Measurements from ENCODE around the gene ELOB.

ELOB gene

DNA sequence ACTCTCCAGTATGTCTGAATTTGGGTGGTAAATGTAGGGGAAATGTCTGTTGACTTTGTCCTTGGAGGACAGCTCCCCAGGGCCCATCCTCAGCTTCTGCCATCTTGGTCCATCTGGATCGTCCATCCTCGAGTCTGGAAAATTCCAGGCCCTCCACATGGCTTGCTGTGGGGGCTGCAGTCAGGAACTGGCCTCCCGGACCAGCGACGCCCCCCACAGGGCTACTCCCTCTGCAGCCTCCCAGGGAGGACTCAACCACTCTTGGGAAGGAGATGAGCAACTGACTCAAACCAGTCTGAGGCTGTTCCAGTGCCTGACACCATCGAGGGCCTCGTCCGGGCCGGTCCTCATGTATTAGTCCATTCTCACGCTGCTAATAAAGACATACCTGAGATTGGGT lies 47.5 kb upstream of the ELOB start:
- no peaks in the 10 kb centered on the region for H3K27me3 ChIP-seq (ENCODE audit: insufficient read depth, low read length, poor library complexity, severe bottlenecking)
- H3K4me1 ChIP-seq (ENCODE audit: insufficient read depth, low read length, poor library complexity, severe bottlenecking): no peaks in the 10 kb centered on the region
- no peaks in the 10 kb centered on the region for H3K9me3 ChIP-seq (ENCODE audit: insufficient read depth, low read depth, low read length)
- H2AFZ ChIP-seq (ENCODE audit: low read length): no peak overlapping the region
- no peak overlapping the region for H3K4me2 ChIP-seq (ENCODE audit: low read depth, low read length, poor library complexity, severe bottlenecking)
- H3K9me2 ChIP-seq (replicated peaks; ENCODE audit: low read depth, low read length): no peaks in the 10 kb centered on the region
- TF ChIP-seq EZH2phosphoT487 (IDR thresholded peaks at IDR 0.05; ENCODE audit: borderline replicate concordance): no peak
- TF ChIP-seq, protein P1, sequence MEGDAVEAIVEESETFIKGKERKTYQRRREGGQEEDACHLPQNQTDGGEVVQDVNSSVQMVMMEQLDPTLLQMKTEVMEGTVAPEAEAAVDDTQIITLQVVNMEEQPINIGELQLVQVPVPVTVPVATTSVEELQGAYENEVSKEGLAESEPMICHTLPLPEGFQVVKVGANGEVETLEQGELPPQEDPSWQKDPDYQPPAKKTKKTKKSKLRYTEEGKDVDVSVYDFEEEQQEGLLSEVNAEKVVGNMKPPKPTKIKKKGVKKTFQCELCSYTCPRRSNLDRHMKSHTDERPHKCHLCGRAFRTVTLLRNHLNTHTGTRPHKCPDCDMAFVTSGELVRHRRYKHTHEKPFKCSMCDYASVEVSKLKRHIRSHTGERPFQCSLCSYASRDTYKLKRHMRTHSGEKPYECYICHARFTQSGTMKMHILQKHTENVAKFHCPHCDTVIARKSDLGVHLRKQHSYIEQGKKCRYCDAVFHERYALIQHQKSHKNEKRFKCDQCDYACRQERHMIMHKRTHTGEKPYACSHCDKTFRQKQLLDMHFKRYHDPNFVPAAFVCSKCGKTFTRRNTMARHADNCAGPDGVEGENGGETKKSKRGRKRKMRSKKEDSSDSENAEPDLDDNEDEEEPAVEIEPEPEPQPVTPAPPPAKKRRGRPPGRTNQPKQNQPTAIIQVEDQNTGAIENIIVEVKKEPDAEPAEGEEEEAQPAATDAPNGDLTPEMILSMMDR (conservative IDR thresholded peaks at IDR 0.05; ENCODE audit: low read length): no peak
- H3K4me3 ChIP-seq (ENCODE audit: low read length, poor library complexity, severe bottlenecking): no peak overlapping the region
- H4K20me1 ChIP-seq (ENCODE audit: insufficient read depth, low read length, poor library complexity, severe bottlenecking): no peaks in the 10 kb centered on the region
- no peaks in the 10 kb centered on the region for H3F3A ChIP-seq (ENCODE audit: low read depth)
- no peak overlapping the region for H3K9ac ChIP-seq (ENCODE audit: low read depth, low read length, poor library complexity, severe bottlenecking)
- no peaks in the 10 kb centered on the region for H3K79me2 ChIP-seq (ENCODE audit: insufficient read depth, low read length)
- H3K36me3 ChIP-seq (ENCODE audit: insufficient read depth, low read length): no peaks in the 10 kb centered on the region

DNA sequence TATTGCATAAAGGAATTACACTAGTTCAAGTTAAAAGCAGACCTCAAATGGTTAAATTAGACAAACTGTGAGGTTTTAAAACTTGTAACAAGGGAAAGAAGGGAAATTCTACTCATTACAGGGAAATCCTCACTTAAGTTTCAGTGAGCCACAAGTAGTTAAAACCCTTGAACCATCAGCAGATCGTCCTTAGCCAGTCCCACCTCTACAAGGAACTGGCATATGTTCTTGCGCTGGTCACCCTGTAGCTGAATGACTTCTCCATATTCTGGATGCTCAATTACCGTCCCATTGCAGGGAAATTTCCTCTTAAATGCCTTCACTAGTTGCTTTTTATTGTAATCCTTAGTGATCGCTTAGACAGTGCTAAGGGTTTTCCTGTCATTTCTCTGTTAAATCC lies 45.4 kb upstream of the ELOB start:
- Histone ChIP-seq H3K4me2 (ENCODE audit: low read depth, low read length, poor library complexity, severe bottlenecking) (no peak overlapping the region), H3K9me2 (replicated peaks; ENCODE audit: low read depth, low read length) (no peaks in the 10 kb centered on the region), H2AFZ (ENCODE audit: low read length) (no peak overlapping the region), H3K79me2 (ENCODE audit: insufficient read depth, low read length) (no peaks in the 10 kb centered on the region), H3K9me3 (ENCODE audit: insufficient read depth, low read depth, low read length) (no peaks in the 10 kb centered on the region), H3K4me3 (ENCODE audit: low read length, poor library complexity, severe bottlenecking) (no peak overlapping the region), H3K4me1 (ENCODE audit: insufficient read depth, low read length, poor library complexity, severe bottlenecking) (no peaks in the 10 kb centered on the region), H3K9ac (ENCODE audit: low read depth, low read length, poor library complexity, severe bottlenecking) (no peak overlapping the region), H3K27me3 (ENCODE audit: insufficient read depth, low read length, poor library complexity, severe bottlenecking) (no peaks in the 10 kb centered on the region), H3K36me3 (ENCODE audit: insufficient read depth, low read length) (no peaks in the 10 kb centered on the region), H3F3A (ENCODE audit: low read depth) (no peaks in the 10 kb centered on the region), H4K20me1 (ENCODE audit: insufficient read depth, low read length, poor library complexity, severe bottlenecking) (no peaks in the 10 kb centered on the region)
- TF ChIP-seq EZH2phosphoT487 (IDR thresholded peaks at IDR 0.05; ENCODE audit: borderline replicate concordance): no peak
- TF ChIP-seq, protein P1 (conservative IDR thresholded peaks at IDR 0.05; ENCODE audit: low read length): no peak

GRCh38 chr16:2822158-2822495 lies 45.0 kb upstream of the ELOB start:
- no peaks in the 10 kb centered on the region for H3K79me2 ChIP-seq (ENCODE audit: insufficient read depth, low read length)
- H3K9me3 ChIP-seq (ENCODE audit: insufficient read depth, low read depth, low read length): no peaks in the 10 kb centered on the region
- no peak overlapping the region for H2AFZ ChIP-seq (ENCODE audit: low read length)
- no peaks in the 10 kb centered on the region for H4K20me1 ChIP-seq (ENCODE audit: insufficient read depth, low read length, poor library complexity, severe bottlenecking)
- H3K4me1 ChIP-seq (ENCODE audit: insufficient read depth, low read length, poor library complexity, severe bottlenecking): no peaks in the 10 kb centered on the region
- H3K36me3 ChIP-seq (ENCODE audit: insufficient read depth, low read length): no peaks in the 10 kb centered on the region
- TF ChIP-seq, protein P1 (conservative IDR thresholded peaks at IDR 0.05; ENCODE audit: low read length): no peak
- TF ChIP-seq EZH2phosphoT487 (IDR thresholded peaks at IDR 0.05; ENCODE audit: borderline replicate concordance): no peak
- no peak overlapping the region for H3K4me2 ChIP-seq (ENCODE audit: low read depth, low read length, poor library complexity, severe bottlenecking)
- H3K27me3 ChIP-seq (ENCODE audit: insufficient read depth, low read length, poor library complexity, severe bottlenecking): no peaks in the 10 kb centered on the region
- no peak overlapping the region for H3K9ac ChIP-seq (ENCODE audit: low read depth, low read length, poor library complexity, severe bottlenecking)
- H3K9me2 ChIP-seq (replicated peaks; ENCODE audit: low read depth, low read length): no peaks in the 10 kb centered on the region
- no peak overlapping the region for H3K4me3 ChIP-seq (ENCODE audit: low read length, poor library complexity, severe bottlenecking)
- H3F3A ChIP-seq (ENCODE audit: low read depth): no peaks in the 10 kb centered on the region
